ENCODE results near the gene MAP6. TPM values are rescaled to one million over a fixed set of nuclear protein-coding genes. Genes with fewer than 3 reads are reported as not detected.

The MAP6 gene
- total and polyA plus RNA-seq, 9 of the 15 experiments (the other 6 are each of a cell fraction or from before 2014, with no cell fraction given) = not detected

DNA sequence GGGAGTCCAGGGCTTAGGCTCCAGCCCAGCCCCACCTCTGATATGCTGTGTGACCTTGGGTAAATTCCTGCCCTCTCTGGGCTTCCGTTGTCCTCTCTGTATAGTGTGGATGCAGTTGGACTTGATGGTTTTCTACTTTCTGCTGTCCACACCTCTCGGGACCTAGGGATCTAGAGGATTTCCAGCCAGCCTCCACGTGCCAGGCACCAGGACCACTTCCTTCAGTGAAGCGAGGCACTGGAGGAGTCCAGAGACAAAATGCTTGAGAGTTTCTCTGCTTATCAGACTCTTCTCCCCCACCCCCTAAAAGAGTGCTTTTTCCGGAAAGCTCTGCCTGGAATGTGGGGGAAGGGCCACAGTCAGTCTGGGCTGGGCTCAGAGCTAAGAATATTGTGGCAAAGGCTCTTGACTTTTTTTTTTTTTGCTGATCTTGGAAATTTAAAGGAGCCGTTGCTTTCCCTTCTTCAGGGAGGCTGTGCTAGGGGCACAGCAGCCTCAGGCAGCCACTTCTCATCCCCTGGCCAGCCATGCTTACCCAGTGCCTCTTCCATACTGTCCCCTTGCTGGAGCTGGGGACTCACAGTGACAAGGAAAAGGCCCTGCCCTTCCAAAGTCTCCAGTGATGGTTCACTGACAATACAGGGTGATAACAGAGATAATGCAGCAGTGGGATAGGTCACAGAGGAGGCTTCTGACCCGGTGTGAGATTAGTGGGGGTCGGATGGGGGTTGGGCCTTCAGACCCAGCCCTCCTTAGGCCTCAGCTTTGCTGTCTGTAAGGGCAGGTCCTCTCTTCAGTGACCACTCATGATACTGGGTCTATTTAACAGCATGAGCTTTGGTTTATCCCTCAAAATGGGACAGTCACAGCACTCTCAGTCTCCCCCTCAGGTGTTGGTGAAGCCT lies 109.6 kb downstream of the MAP6 start (continued):
- no peak for TF ChIP-seq HNRNPK (IDR thresholded peaks at IDR 0.05; ENCODE audit: low read depth, low read length, poor library complexity, severe bottlenecking)
- TF ChIP-seq CBX3 (IDR thresholded peaks at IDR 0.05; ENCODE audit: borderline replicate concordance in 1 of 2, low read length in 2 of 2) = peak in 1 of 2 experiments; percentile 65; a peak in 1 of 3 replicates
- TF ChIP-seq ZKSCAN3 (CRISPR knock-in tag; IDR thresholded peaks at IDR 0.05) = no peak
- peak; percentile 99 for TF ChIP-seq BRD9 (IDR thresholded peaks at IDR 0.05; ENCODE audit: low read depth, partially characterized antibody)
- TF ChIP-seq ZNF282 (CRISPR knock-in tag; IDR thresholded peaks at IDR 0.05) = no peak
- no peak for TF ChIP-seq MED1 (CRISPR knock-in tag; IDR thresholded peaks at IDR 0.05; ENCODE audit: borderline replicate concordance)
- TF ChIP-seq XRCC5 (IDR thresholded peaks at IDR 0.05; ENCODE audit: low read depth, low read length) = no peak; the same call in 1 of the 2 replicates
- 0 out of 2 replicates have a peak, but pooled peaks have one; percentile 11 for TF ChIP-seq TARDBP (IDR thresholded peaks at IDR 0.05)
- no peak for TF ChIP-seq ZNF740 (CRISPR knock-in tag; IDR thresholded peaks at IDR 0.05)
- TF ChIP-seq ZNF740 (tag; IDR thresholded peaks at IDR 0.05) = no peak
- no peak for TF ChIP-seq PURB (CRISPR knock-in tag; IDR thresholded peaks at IDR 0.05; ENCODE audit: low read depth)
- TF ChIP-seq HMGN3 (IDR thresholded peaks at IDR 0.05; ENCODE audit: borderline replicate concordance, extremely low read depth, insufficient read length, low read depth, low read length) = no peak
- TF ChIP-seq MYC (IDR thresholded peaks at IDR 0.05; ENCODE audit: low read depth, low read length) = peak; percentile 25; the same call in 1 of the 2 replicates
- no peak for TF ChIP-seq MYC (CRISPR knock-in tag; IDR thresholded peaks at IDR 0.05; ENCODE audit: borderline replicate concordance, low read depth)
- TF ChIP-seq RBM14 (IDR thresholded peaks at IDR 0.05; ENCODE audit: borderline replicate concordance, insufficient read depth, low read depth, low read length) = no peak
- TF ChIP-seq GTF2E2 (tag; IDR thresholded peaks at IDR 0.05) = no peak
- TF ChIP-seq ZNF133 (CRISPR knock-in tag; IDR thresholded peaks at IDR 0.05) = no peak
- TF ChIP-seq ELF1 (tag; IDR thresholded peaks at IDR 0.05) = peak; percentile 53; the same call in 1 of the 2 replicates
- no peak for TF ChIP-seq ZNF586 (CRISPR knock-in tag; conservative IDR thresholded peaks at IDR 0.05)
- 0 out of 2 replicates have a peak, but pooled peaks have one; percentile 45 for TF ChIP-seq TEAD2 (tag; IDR thresholded peaks at IDR 0.05)
- peak; percentile 68 for TF ChIP-seq ETV1 (tag; conservative IDR thresholded peaks at IDR 0.05; ENCODE audit: low read depth)
- no peak for TF ChIP-seq NFIC (IDR thresholded peaks at IDR 0.05)
- TF ChIP-seq MLX (CRISPR knock-in tag; conservative IDR thresholded peaks at IDR 0.05) = no peak
- TF ChIP-seq DLX4 (CRISPR knock-in tag; IDR thresholded peaks at IDR 0.05) = no peak
- TF ChIP-seq BMI1 (IDR thresholded peaks at IDR 0.05; ENCODE audit: low read length) = no peak
- TF ChIP-seq HLTF (IDR thresholded peaks at IDR 0.05) = no peak
- TF ChIP-seq MXI1 (IDR thresholded peaks at IDR 0.05; ENCODE audit: low read depth, low read length) = no peak
- no peak for TF ChIP-seq ZNF165 (CRISPR knock-in tag; IDR thresholded peaks at IDR 0.05; ENCODE audit: borderline replicate concordance)

Measured in K562 (cell line).